22Rv1 (cell line): ENCODE data around the gene TRAK1.

Experiments
- CTCF ChIP-seq: fragments of 450-650 bp; IDR thresholded peaks from 2 replicates; pipeline ENCODE4 v1.5.1; 2017; ENCODE audit warnings: mild to moderate bottlenecking
- ZFX ChIP-seq: fragments of 450-650 bp; IDR thresholded peaks from 2 replicates; pipeline ENCODE4 v1.6.1; 2017; ENCODE audit warnings: antibody characterized with exemption, borderline replicate concordance

DNA sequence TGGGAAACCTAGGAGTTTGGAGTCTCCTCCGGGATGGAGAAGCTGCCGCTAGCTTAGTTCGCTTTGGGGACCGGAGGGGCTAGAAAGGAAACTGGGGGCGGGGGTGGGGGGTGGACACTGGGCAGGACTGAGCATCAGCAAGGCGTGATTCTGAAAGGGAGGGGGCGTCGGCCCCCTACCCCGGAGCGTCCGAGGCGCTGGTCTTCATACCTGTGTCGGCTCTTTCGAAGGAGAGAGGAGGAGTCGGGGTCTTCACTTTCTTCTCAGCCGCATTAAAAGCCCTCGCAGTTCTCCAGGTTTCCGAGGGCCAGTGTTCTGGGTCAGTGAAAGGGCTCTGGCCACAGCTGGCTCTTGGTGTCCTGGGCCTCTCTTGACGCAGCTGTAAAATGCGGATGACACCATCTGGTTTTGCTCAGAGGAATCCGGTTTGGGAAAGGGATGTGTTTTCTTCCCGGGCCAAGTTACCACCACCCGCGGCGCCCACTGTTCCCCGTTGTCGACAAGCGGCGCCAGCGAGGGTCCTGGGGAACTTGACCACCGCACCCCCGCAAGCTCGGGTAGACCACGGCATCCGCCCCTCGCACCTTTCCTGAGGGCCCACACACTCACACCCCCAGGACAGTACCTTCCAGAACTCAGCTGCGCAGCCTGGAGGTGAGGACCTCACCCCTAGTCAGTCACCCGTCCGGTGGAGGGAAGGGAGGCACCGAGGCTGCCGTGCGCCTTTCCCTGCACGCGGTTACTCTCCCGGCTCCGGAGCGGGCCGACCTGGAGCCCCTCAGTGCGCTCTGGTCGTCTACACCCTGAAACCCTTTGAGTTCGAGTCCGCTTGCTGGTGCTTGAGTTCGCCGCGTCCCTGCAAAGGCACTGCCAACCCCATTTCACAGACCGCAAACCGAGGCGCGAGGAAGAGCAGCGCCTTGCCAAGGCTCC lies 174.2 kb downstream of the TRAK1 start:
- TF ChIP-seq CTCF (no peak), ZFX (no peak)
